GOT3 (cell line): ENCODE measurements around the gene SP8.

ENCODE experiments used
- DNase-seq: peaks from one replicate; lab custom pipeline; 2025; ENCODE audit warnings: mixed read lengths; lab: John Stamatoyannopoulos, UW

SP8 gene

DNA sequence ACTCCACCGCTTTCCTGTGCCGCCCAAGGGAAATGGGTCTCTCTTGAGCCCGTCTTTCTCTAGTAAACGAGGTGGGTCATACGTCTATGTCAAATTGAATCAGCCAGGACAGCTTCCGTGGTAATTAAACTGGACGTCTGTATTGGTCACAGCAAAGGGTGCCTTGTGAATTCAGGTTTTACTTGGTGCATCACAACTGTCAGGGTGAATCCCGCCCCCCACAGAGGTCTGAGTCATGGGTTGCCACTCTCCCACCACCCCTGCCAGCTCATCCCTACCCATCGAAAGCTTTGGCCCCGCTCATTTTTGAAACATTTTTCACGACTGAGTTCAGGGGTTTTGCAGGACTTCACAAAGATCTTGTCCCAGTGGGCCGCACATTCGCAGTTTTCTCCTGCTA lies 8.0 kb upstream of the SP8 start:
- DNase-seq, result no peak

DNA sequence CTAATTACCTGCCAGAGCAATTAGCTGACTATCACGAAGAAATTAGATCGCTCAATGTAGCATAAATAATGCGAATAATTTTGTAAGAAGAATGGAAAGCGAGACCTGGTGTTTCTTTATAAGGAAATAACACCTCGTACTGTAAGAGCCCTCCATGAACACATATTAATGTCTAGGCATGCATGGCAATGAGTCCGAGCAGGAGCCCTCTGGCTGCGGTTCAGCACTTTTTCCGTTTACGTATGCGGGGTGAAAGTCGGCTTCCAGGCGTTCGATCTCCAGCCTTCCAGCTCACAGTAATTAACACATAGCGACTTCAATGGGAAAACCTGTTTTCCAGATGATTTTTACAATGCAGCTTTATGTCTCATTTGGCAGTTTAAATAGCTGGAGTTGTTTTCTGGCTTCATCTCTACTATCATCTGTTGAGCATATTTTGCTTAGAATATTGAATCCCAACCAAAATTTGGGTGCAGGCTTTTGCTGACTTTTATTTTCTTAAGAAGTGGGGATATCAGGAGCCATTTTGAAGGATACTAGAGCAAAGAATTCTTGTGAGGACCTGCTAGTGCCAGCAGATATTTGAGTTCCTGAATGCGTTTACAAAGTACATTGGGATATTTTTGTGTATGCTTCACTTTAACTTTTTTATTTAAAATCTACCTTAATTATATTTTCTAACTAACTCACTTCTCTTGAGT lies 7.2 kb upstream of the SP8 start:
- DNase-seq, result no peak

DNA sequence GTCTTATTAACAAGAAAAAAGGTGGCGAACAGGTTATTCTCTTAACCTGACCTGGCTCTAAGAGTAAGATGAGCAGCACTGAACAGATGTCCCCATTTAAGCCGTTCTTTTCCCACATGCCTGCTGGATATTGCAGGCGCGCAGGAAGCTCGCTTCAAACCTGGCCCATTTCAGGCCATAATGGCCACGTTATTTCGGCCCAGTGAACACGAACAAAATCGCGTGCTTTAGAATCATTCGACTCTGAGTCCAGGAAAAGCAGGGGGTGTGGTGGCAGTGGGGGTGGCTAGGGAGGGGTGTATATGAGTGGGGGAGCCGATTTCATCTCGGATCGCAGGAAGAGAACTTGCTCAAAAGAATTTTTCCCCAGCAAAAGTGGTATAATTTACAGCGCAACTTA lies 6.6 kb upstream of the SP8 start:
- no peak for DNase-seq

GRCh38 chr7:20791538-20792434 lies 5.1 kb upstream of the SP8 start:
- DNase-seq, result no peak

DNA sequence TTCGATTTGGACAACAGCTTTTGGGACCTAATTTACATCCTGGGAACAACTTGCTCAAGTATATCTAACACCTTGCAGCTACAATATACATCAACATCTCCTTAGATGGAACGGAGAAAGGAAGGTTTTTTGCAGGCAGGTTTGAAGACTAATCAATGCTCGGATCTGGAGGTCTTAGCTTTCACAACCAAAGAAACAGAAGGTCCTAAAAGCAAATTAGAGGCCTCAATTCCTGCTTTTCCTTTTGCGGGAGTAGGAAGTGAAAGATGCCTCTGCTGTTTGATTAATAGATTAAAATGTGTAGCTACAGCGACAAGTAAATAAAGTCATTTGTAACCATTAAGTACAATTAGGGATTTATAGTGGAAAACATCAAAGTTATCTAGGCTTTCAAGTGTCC lies 3.7 kb upstream of the SP8 start:
- DNase-seq, result no peak

GRCh38 chr7:20788420-20788990 lies 1.8 kb upstream of the SP8 start:
- DNase-seq, result no peak

GRCh38 chr7:20787660-20788419 lies 1.2 kb upstream of the SP8 start:
- DNase-seq, result no peak

GRCh38 chr7:20786421-20786778 lies 286 bp downstream of the SP8 start:
- no peak for DNase-seq

DNA sequence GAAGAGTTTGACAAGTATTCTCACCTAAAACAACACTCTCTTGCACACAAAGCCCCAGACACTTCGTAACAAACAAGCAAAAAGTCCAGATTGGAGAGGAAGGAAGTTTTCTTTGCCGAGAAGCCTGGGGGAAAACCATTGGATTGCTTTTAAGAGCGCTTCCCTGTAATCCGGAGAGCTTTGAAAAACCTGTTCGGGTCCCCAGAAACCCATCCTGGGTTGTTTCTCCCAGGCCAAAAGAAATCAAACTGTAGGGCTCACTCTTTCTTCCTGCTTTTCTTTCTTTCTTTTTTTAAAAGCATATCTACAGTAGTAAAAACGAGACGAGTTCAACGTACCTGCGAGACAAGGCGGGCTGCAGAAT lies 655 bp downstream of the SP8 start:
- no peak for DNase-seq

GRCh38 chr7:20785157-20786048 lies 1.3 kb downstream of the SP8 start:
- no peak for DNase-seq

DNA sequence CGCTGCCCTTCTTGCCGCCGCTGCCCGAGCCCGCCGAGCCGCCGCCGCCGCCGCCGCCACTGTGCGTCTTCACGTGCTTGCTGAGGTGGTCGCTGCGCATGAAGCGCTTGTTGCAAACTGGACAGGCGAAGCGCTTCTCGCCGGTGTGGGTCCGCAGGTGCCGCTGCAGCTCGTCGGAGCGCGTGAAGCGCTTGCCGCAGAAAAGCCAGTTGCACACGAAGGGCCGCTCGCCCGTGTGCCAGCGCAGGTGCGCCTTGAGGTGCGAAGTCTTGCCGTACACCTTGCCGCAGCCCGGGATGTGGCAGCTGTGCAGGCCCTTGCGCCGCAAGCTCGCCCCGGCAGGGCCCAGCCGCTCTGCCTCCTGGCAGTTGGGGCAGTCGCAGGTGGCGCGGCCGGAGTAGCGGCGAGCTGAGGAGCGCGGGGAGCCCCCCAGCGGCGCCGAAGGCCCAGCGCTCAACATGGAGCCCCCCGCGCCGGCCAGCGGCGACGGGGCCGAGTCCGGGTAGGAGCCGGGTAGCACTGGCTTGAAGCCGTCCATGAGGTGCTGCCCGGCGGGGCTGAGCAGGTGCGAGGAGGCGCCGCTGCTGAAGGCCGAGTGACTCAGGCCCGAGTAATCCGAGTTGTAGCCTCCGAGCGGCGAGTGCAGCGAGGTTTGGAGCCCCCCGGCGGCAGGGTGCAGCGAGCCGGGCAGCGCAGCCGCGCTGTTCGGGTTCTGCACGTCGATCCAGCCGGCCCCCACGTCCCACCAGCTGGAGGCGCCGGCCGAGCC lies 2.1 kb downstream of the SP8 start:
- DNase-seq, result no peak

DNA sequence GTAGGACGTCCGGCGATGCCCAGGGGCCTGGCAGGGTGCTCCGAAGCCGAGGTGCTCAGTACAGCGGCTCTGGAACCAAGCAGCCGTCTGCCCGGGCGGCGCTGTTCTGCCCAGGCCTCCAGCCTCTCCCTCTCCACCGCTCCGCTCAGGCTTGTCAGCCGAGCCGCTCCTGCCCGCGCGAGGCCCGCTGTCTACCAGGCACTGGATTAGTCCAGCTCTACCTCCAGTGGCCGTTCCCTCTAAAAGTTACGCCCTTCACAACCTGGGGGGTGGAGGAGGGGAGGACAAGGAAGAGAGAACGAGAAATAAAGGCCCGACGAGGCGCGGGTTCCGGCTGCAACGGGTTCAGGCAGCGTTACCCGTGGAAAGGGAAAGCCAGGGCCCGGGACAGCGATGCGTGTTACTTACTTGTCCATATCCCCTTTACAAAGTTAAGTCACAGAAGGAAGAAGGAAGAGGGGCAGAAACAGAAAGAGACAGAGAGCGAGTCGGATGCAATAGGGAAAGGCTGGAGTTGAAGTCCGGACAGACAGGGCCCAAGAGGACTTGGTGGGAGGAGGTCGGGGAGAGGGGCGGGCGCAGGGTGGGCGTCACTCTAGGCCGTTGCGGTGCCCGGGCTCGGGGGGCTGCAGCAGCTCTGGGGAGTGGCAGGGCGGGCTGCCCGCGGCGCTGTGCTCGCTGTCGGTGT lies 2.8 kb downstream of the SP8 start:
- no peak for DNase-seq

DNA sequence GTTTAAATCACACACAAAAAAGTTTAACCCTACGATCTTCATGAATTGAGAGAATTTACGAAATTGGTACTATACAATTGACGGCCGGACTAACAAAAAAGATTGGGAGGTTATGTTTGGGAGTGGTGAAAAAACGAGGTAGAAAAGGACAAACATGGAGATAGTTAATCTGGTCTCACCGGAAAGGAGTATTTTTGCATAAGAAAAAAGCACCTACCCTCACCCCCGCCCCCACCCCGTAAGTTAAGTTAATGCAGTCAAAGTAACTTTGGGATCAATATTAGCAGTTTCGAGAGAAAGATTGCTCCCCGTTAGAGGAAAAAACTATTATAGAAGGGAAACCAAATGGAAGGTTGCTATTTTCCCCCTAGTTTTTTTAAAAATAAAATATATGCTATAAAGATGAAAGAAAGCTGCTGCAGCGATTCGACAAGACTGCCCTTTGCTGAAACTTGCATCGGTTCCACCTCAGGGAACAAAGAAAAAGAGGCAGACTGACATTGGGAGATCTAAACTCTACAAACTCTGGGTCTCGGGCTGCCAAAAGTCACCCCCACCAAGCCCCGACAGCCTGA lies 3.5 kb downstream of the SP8 start:
- no peak for DNase-seq

- no peak for DNase-seq
Measured at GRCh38 chr7:20779041-20779440, 7.6 kb downstream of the SP8 start.

DNA sequence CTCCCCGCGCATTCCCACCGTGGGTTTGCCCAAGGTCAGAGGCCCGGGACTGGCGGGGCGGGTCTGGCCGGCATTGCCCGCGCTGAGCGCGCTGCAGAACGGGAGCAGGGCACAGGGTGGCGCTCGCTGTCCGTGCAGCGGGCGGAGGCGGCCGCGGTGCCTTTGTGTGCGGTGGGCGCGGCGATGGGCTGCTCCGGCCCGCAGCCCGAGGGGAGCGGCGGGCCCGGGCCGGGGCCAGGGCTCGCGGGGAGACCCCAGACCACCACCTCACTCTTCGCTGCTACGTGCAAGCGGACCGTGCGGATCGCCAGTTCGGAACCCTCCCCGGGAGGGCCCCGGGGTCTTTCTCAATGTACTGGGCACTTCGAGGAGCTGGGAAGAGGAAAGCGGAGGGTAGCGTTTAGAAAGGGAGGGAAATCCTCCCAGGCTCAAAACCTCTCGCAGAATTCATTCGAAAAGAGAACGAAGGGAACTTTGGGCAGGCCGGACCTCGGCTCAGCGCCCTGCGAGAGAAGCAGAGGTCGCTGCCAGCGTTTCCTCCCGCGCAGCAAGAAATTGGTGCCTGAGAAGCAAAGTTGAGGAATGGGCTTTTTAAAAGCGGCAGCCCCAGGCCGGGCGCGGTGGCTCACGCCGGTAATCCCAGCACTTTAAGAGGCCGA lies 8.5 kb downstream of the SP8 start:
- DNase-seq, result no peak

DNA sequence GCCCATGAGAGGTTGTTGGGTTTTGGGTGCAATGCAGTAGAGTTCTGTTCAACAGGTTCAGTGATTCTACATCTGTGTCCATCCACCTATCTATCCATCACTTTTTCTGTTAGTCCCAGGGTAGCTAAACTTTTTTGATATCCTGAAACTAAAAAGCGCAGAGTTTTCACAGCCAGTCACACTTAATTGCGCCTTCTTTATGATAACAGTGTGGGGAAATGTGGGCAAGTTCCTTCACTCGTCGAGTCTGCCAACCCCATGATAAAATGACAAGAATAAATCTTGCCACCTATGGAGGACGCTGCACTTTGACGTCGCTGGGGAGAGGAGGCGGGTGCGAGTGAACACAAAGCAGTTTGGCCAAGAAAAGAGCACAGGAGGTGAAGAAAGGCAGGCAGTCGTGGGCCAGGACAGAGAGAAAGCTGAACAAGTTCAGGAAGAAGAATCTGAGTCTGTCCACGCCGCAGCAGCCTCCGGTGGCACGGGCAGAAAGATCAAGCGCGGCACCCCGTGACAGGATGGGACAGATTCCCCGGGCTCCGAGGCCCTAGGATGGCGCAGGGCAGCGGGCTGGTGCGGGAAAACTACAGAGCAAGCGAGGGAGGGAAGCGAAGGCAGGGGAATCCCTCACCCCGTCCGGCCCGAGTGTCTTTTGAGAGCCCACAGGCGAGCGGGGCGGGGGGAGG lies 9.2 kb downstream of the SP8 start:
- DNase-seq, result no peak

DNA sequence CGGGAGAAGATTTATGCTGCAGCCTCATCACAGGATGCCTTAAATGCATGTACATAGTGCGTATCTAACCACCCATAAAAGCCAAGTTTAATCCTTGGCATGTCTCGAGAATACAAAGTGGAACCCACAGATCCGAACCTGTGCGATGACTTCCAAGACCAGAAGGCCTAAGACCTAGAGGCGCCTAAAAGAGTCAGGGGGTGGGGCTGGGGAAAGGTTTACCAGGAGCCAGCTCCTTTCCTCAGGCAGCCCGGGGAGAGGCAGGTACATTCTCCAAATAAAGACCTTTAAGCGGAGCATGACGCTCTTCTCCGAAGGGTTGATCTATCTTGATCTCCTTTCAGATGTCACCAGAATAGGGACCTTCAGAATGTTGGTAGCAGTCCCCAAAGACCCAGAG lies 9.7 kb downstream of the SP8 start:
- DNase-seq, result no peak

DNA sequence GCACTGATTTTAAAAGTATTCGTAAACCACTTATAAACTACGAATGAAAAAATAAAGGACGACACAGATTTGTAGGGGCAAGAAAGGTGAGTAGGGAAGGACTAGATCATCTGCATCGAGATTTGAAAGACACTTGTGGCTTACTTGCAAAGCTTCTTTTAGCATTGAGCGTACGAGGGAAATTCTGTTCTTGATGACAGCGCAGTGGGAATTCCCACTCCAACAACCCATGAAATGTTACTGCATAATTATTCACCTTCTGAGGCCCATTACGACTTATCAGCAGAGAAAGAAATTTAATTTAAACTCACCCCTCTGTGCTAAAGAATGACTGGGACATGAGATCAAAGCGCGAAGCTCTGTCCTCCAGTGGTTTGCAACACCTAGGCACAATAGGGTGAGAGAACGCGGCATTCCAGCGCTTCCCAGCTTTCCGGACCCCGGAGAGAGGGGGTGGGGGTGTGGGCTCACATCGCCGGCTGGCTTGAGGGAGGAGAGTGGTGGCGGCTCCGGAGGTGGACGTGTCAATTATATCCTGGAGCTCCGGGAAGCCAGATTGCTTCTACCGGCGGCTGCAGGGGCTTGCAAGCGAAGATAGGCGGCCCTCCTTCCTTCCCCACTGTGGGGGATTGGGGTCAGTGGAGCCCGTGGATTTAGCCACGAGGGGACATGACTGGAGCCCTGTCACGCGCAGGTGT lies 10.3 kb downstream of the SP8 start:
- DNase-seq, result no peak
